Measurements from ENCODE around the gene ABCA13.
"Not testable (repeated sequence)": the region's sequence is repeated elsewhere in the genome, so short reads cannot be mapped to it uniquely, and the experiment has no call there.

Gene ABCA13

GRCh38 chr7:48171202-48171601 is at the start of gene ABCA13:
TSS of gene ABCA13 (plus strand) at chr7:48171458. CDS start at chr7:48171484, 26 bp downstream.
- no peak within 1 kb of the TSS for H3K4me3 ChIP-seq (ENCODE audit: low read depth, low read length)
- no peaks in the 10 kb centered on the region for H3K79me2 ChIP-seq (ENCODE audit: control insufficient read depth, insufficient read depth, low read length, unreplicated experiment)
- peaks cover 17% of the 10 kb centered on the region for H3K4me1 ChIP-seq (ENCODE audit: control insufficient read depth, insufficient read depth, low read length, unreplicated experiment)
- no peak within 1 kb of the TSS for H2AFZ ChIP-seq (ENCODE audit: low read length, unreplicated experiment)
- H3K36me3 ChIP-seq (ENCODE audit: insufficient read depth, low read length), result no peaks in the 10 kb centered on the region
- H3K27ac ChIP-seq (ENCODE audit: low read depth, low read length), result no peak within 1 kb of the TSS
- no peaks in the 10 kb centered on the region for H3K27me3 ChIP-seq (ENCODE audit: insufficient read depth, low read length)

GRCh38 chr7:48126037-48126436 is 45.2 kb upstream of the ABCA13 start:
- no peaks in the 10 kb centered on the region for H3K27me3 ChIP-seq (ENCODE audit: insufficient read depth, low read length)
- no peaks in the 10 kb centered on the region for H3K4me1 ChIP-seq (ENCODE audit: control insufficient read depth, insufficient read depth, low read length, unreplicated experiment)
- H2AFZ ChIP-seq (ENCODE audit: low read length, unreplicated experiment), result no peak overlapping the region
- H3K79me2 ChIP-seq (ENCODE audit: control insufficient read depth, insufficient read depth, low read length, unreplicated experiment), result no peaks in the 10 kb centered on the region
- no peak overlapping the region for H3K27ac ChIP-seq (ENCODE audit: low read depth, low read length)
- no peaks in the 10 kb centered on the region for H3K36me3 ChIP-seq (ENCODE audit: insufficient read depth, low read length)
- no peak overlapping the region for H3K4me3 ChIP-seq (ENCODE audit: low read depth, low read length)

- H3K36me3 ChIP-seq (ENCODE audit: insufficient read depth, low read length), result no peaks in the 10 kb centered on the region
- H3K27me3 ChIP-seq (ENCODE audit: insufficient read depth, low read length), result no peaks in the 10 kb centered on the region
- no peaks in the 10 kb centered on the region for H3K79me2 ChIP-seq (ENCODE audit: control insufficient read depth, insufficient read depth, low read length, unreplicated experiment)
- no peaks in the 10 kb centered on the region for H3K4me1 ChIP-seq (ENCODE audit: control insufficient read depth, insufficient read depth, low read length, unreplicated experiment)
- no peak overlapping the region for H3K4me3 ChIP-seq (ENCODE audit: low read depth, low read length)
- H3K27ac ChIP-seq (ENCODE audit: low read depth, low read length), result no peak overlapping the region
- H2AFZ ChIP-seq (ENCODE audit: low read length, unreplicated experiment), result no peak overlapping the region
Measured at GRCh38 chr7:48130658-48131108, 40.6 kb upstream of the ABCA13 start.

GRCh38 chr7:48132792-48133191 is 38.5 kb upstream of the ABCA13 start:
- H3K27me3 ChIP-seq (ENCODE audit: insufficient read depth, low read length), result no peaks in the 10 kb centered on the region
- H3K4me3 ChIP-seq (ENCODE audit: low read depth, low read length), result no peak overlapping the region
- no peak overlapping the region for H2AFZ ChIP-seq (ENCODE audit: low read length, unreplicated experiment)
- H3K27ac ChIP-seq (ENCODE audit: low read depth, low read length), result no peak overlapping the region
- H3K36me3 ChIP-seq (ENCODE audit: insufficient read depth, low read length), result no peaks in the 10 kb centered on the region
- H3K4me1 ChIP-seq (ENCODE audit: control insufficient read depth, insufficient read depth, low read length, unreplicated experiment), result no peaks in the 10 kb centered on the region
- no peaks in the 10 kb centered on the region for H3K79me2 ChIP-seq (ENCODE audit: control insufficient read depth, insufficient read depth, low read length, unreplicated experiment)

GRCh38 chr7:48139459-48139858 is 31.8 kb upstream of the ABCA13 start:
- H3K27me3 ChIP-seq (ENCODE audit: insufficient read depth, low read length), result no peaks in the 10 kb centered on the region
- H3K27ac ChIP-seq (ENCODE audit: low read depth, low read length), result no peak overlapping the region
- no peaks in the 10 kb centered on the region for H3K79me2 ChIP-seq (ENCODE audit: control insufficient read depth, insufficient read depth, low read length, unreplicated experiment)
- no peak overlapping the region for H3K4me3 ChIP-seq (ENCODE audit: low read depth, low read length)
- no peaks in the 10 kb centered on the region for H3K36me3 ChIP-seq (ENCODE audit: insufficient read depth, low read length)
- H2AFZ ChIP-seq (ENCODE audit: low read length, unreplicated experiment), result no peak overlapping the region
- peaks cover 12% of the 10 kb centered on the region for H3K4me1 ChIP-seq (ENCODE audit: control insufficient read depth, insufficient read depth, low read length, unreplicated experiment)

- Histone ChIP-seq H3K36me3 (ENCODE audit: insufficient read depth, low read length) (no peaks in the 10 kb centered on the region), H2AFZ (ENCODE audit: low read length, unreplicated experiment) (peak overlapping the region; percentile 95), H3K4me3 (ENCODE audit: low read depth, low read length) (peak overlapping the region; percentile 72), H3K27me3 (ENCODE audit: insufficient read depth, low read length) (no peaks in the 10 kb centered on the region), H3K4me1 (ENCODE audit: control insufficient read depth, insufficient read depth, low read length, unreplicated experiment) (peaks cover 12% of the 10 kb centered on the region), H3K27ac (ENCODE audit: low read depth, low read length) (no peak overlapping the region), H3K79me2 (ENCODE audit: control insufficient read depth, insufficient read depth, low read length, unreplicated experiment) (no peaks in the 10 kb centered on the region)
Measured at GRCh38 chr7:48140001-48140681, 31.1 kb upstream of the ABCA13 start.

GRCh38 chr7:48141521-48141920 is 29.7 kb upstream of the ABCA13 start:
- Histone ChIP-seq H3K36me3 (ENCODE audit: insufficient read depth, low read length) (no peaks in the 10 kb centered on the region), H2AFZ (ENCODE audit: low read length, unreplicated experiment) (no peak overlapping the region), H3K27ac (ENCODE audit: low read depth, low read length) (no peak overlapping the region), H3K79me2 (ENCODE audit: control insufficient read depth, insufficient read depth, low read length, unreplicated experiment) (no peaks in the 10 kb centered on the region), H3K4me1 (ENCODE audit: control insufficient read depth, insufficient read depth, low read length, unreplicated experiment) (peaks cover 12% of the 10 kb centered on the region), H3K27me3 (ENCODE audit: insufficient read depth, low read length) (no peaks in the 10 kb centered on the region), H3K4me3 (ENCODE audit: low read depth, low read length) (no peak overlapping the region)

- H3K4me3 ChIP-seq (ENCODE audit: low read depth, low read length), result no peak overlapping the region
- no peaks in the 10 kb centered on the region for H3K36me3 ChIP-seq (ENCODE audit: insufficient read depth, low read length)
- H3K27me3 ChIP-seq (ENCODE audit: insufficient read depth, low read length), result peaks cover 6% of the 10 kb centered on the region; the same call in 1 of the 2 replicates
- no peak overlapping the region for H3K27ac ChIP-seq (ENCODE audit: low read depth, low read length)
- H3K4me1 ChIP-seq (ENCODE audit: control insufficient read depth, insufficient read depth, low read length, unreplicated experiment), result peaks cover 12% of the 10 kb centered on the region
- H2AFZ ChIP-seq (ENCODE audit: low read length, unreplicated experiment), result no peak overlapping the region
- no peaks in the 10 kb centered on the region for H3K79me2 ChIP-seq (ENCODE audit: control insufficient read depth, insufficient read depth, low read length, unreplicated experiment)
Measured at GRCh38 chr7:48144291-48144768, 26.9 kb upstream of the ABCA13 start.

- H2AFZ ChIP-seq (ENCODE audit: low read length, unreplicated experiment), result no peak overlapping the region
- H3K4me1 ChIP-seq (ENCODE audit: control insufficient read depth, insufficient read depth, low read length, unreplicated experiment), result no peaks in the 10 kb centered on the region
- H3K27me3 ChIP-seq (ENCODE audit: insufficient read depth, low read length), result peaks cover 10% of the 10 kb centered on the region
- no peaks in the 10 kb centered on the region for H3K79me2 ChIP-seq (ENCODE audit: control insufficient read depth, insufficient read depth, low read length, unreplicated experiment)
- no peaks in the 10 kb centered on the region for H3K36me3 ChIP-seq (ENCODE audit: insufficient read depth, low read length)
- no peak overlapping the region for H3K27ac ChIP-seq (ENCODE audit: low read depth, low read length)
- H3K4me3 ChIP-seq (ENCODE audit: low read depth, low read length), result no peak overlapping the region
Measured at GRCh38 chr7:48147078-48147591, 24.1 kb upstream of the ABCA13 start.

GRCh38 chr7:48147690-48148089 is 23.6 kb upstream of the ABCA13 start:
- H3K79me2 ChIP-seq (ENCODE audit: control insufficient read depth, insufficient read depth, low read length, unreplicated experiment); H2AFZ ChIP-seq (ENCODE audit: low read length, unreplicated experiment); H3K4me3 ChIP-seq (ENCODE audit: low read depth, low read length); H3K36me3 ChIP-seq (ENCODE audit: insufficient read depth, low read length); H3K27ac ChIP-seq (ENCODE audit: low read depth, low read length); H3K4me1 ChIP-seq (ENCODE audit: control insufficient read depth, insufficient read depth, low read length, unreplicated experiment): not testable (repeated sequence)
- H3K27me3 ChIP-seq (ENCODE audit: insufficient read depth, low read length), result peaks cover 10% of the 10 kb centered on the region

- Histone ChIP-seq H3K27me3 (ENCODE audit: insufficient read depth, low read length) (peaks cover 10% of the 10 kb centered on the region), H2AFZ (ENCODE audit: low read length, unreplicated experiment) (no peak overlapping the region), H3K4me3 (ENCODE audit: low read depth, low read length) (no peak overlapping the region), H3K4me1 (ENCODE audit: control insufficient read depth, insufficient read depth, low read length, unreplicated experiment) (no peaks in the 10 kb centered on the region), H3K27ac (ENCODE audit: low read depth, low read length) (no peak overlapping the region), H3K79me2 (ENCODE audit: control insufficient read depth, insufficient read depth, low read length, unreplicated experiment) (no peaks in the 10 kb centered on the region), H3K36me3 (ENCODE audit: insufficient read depth, low read length) (no peaks in the 10 kb centered on the region)
Measured at GRCh38 chr7:48148311-48148710, 22.9 kb upstream of the ABCA13 start.

Measured in ACC112 (cell line).